MM.1S (cell line): ENCODE measurements around the gene ASB12.

Experiments used
- DNase-seq: peaks from one replicate; pipeline ENCODE4 v3.0.0-alpha.2; 2015
- H2AFZ ChIP-seq: fragments of 300-600 bp; sonication (generic); 2 replicates; pipeline ENCODE4 v1.6.0; 2016; ENCODE audit warnings: antibody characterized with exemption, low read length
- H3F3A ChIP-seq: fragments of 300-600 bp; sonication (generic); 2 replicates; pipeline ENCODE4 v1.6.1; 2016; ENCODE audit warnings: mild to moderate bottlenecking, antibody characterized with exemption, low read length, moderate library complexity, mixed read lengths; ENCODE audit not compliant: insufficient read depth
- H3K27ac ChIP-seq: fragments of 300-600 bp; sonication (generic); 2 replicates; pipeline ENCODE4 v1.5.1; 2016; ENCODE audit warnings: mild to moderate bottlenecking, low read length
- H3K27me3 ChIP-seq: fragments of 300-600 bp; sonication (generic); replicated peaks from 2 replicates; pipeline ENCODE4 v1.6.0; 2016; ENCODE audit warnings: low read length; ENCODE audit not compliant: insufficient read depth
- H3K36me3 ChIP-seq: fragments of 300-600 bp; sonication (generic); replicated peaks from 2 replicates; pipeline ENCODE4 v1.6.1; 2016; ENCODE audit warnings: mild to moderate bottlenecking, low read length, mixed read lengths; ENCODE audit not compliant: insufficient read depth
- H3K4me1 ChIP-seq: fragments of 300-600 bp; sonication (generic); 2 replicates; pipeline ENCODE4 v1.6.1; 2016; ENCODE audit warnings: low read length, mixed read lengths
- H3K4me2 ChIP-seq: fragments of 300-600 bp; sonication (generic); 2 replicates; pipeline ENCODE4 v1.6.0; 2016; ENCODE audit warnings: low read depth, low read length
- H3K4me3 ChIP-seq: fragments of 300-600 bp; sonication (generic); 2 replicates; pipeline ENCODE4 v1.5.1; 2016; ENCODE audit warnings: low read length, mixed read lengths
- H3K79me2 ChIP-seq: fragments of 300-600 bp; sonication (generic); 2 replicates; pipeline ENCODE4 v1.6.1; 2016; ENCODE audit warnings: mixed run types, low read length, mixed read lengths
- H3K9ac ChIP-seq: fragments of 300-600 bp; sonication (generic); 2 replicates; pipeline ENCODE4 v1.6.1; 2016; ENCODE audit warnings: low read length, mixed read lengths
- H3K9me2 ChIP-seq: fragments of 300-600 bp; sonication (generic); replicated peaks from 2 replicates; pipeline ENCODE4 v1.6.1; 2016; ENCODE audit warnings: mild to moderate bottlenecking, low read length, mixed read lengths; ENCODE audit not compliant: insufficient read depth
- H3K9me3 ChIP-seq: fragments of 300-600 bp; sonication (generic); replicated peaks from 2 replicates; pipeline ENCODE4 v1.6.1; 2016; ENCODE audit warnings: mild to moderate bottlenecking, low read length, mixed read lengths; ENCODE audit not compliant: insufficient read depth
- H4K20me1 ChIP-seq: fragments of 300-600 bp; sonication (generic); 2 replicates; pipeline ENCODE4 v1.6.1; 2016; ENCODE audit warnings: mild to moderate bottlenecking, low read length, moderate library complexity, mixed read lengths; ENCODE audit not compliant: insufficient read depth
- CTCF ChIP-seq: fragments of 300-600 bp; sonication (generic); IDR thresholded peaks from 2 replicates; pipeline ENCODE4 v1.5.1; 2016; ENCODE audit warnings: antibody characterized with exemption, low read length, mixed read lengths
- EZH2 ChIP-seq: fragments of 300-600 bp; sonication (generic); optimal IDR thresholded peaks from 2 replicates; pipeline ENCODE3; 2017; ENCODE audit warnings: low read depth, mild to moderate bottlenecking, antibody characterized with exemption, low read length, mixed read lengths
- EZH2phosphoT487 ChIP-seq: fragments of 300-600 bp; sonication (generic); IDR thresholded peaks from 2 replicates; pipeline ENCODE4 v1.6.1; 2018; ENCODE audit warnings: antibody characterized with exemption, low read length

Gene ASB12

GRCh38 chrX:64176876-64177275 is 53.5 kb downstream of the ASB12 start:
- H3K27ac ChIP-seq = no peak overlapping the region
- H3F3A ChIP-seq = no peaks in the 10 kb centered on the region
- no peak overlapping the region for H3K9ac ChIP-seq
- H3K9me3 ChIP-seq = no peaks in the 10 kb centered on the region; the same call in 1 of the 2 replicates
- no peak overlapping the region for H2AFZ ChIP-seq
- no peak overlapping the region for H3K4me3 ChIP-seq
- no peak overlapping the region for H3K4me2 ChIP-seq
- no peaks in the 10 kb centered on the region for H3K9me2 ChIP-seq
- no peak for DNase-seq
- no peak for TF ChIP-seq EZH2phosphoT487
- no peak for TF ChIP-seq EZH2
- no peak for TF ChIP-seq CTCF
- no peaks in the 10 kb centered on the region for H3K27me3 ChIP-seq
- H3K4me1 ChIP-seq = no peaks in the 10 kb centered on the region
- H3K79me2 ChIP-seq = no peaks in the 10 kb centered on the region
- no peaks in the 10 kb centered on the region for H3K36me3 ChIP-seq
- H4K20me1 ChIP-seq = no peaks in the 10 kb centered on the region
